Caco-2 (cell line): Measurements from ENCODE around the gene PRLH. TPM values are rescaled to one million over a fixed set of nuclear protein-coding genes. Genes with fewer than 3 reads are reported as not detected.

ENCODE experiments used
- BruUV-seq: library from RNA; stranded (reverse); fragments of 400-500 nt; replicated peaks from 2 replicates; lab custom pipeline; 2021; lab: Mats Ljungman, UMichigan
- CTCF ChIA-PET: fragments of 300-600 bp; sonication (Branson Sonifier 250); formaldehyde crosslinking; loops from one replicate; lab custom pipeline; 2022; ENCODE audit warnings: antibody characterized with exemption; lab: Charles Lee
- POLR2A ChIA-PET: fragments of 300-600 bp; sonication (Branson Sonifier 250); formaldehyde crosslinking; loops from one replicate; lab custom pipeline; 2022; ENCODE audit warnings: antibody characterized with exemption; lab: Charles Lee
- DNase-seq, 2 experiments: peaks; one replicate each; pipeline versions ENCODE4 v3.0.0 to v3.0.0-alpha.2; 2020 to 2022
- H3K27me3 ChIP-seq: replicated peaks from 2 replicates; pipeline ENCODE4 v1.6.0; 2011; ENCODE audit warnings: low read length; ENCODE audit not compliant: control insufficient read depth, insufficient read depth
- H3K36me3 ChIP-seq: 2 replicates; pipeline ENCODE4 v1.5.1; 2011; ENCODE audit warnings: low read length; ENCODE audit not compliant: control insufficient read depth, insufficient read depth
- H3K4me1 ChIP-seq: fragments of 250-450 bp; sonication (Bioruptor Pico); 2 replicates; pipeline ENCODE4 v1.5.1; 2020; ENCODE audit warnings: mild to moderate bottlenecking
- H3K4me3 ChIP-seq: 2 replicates; pipeline ENCODE4 v1.5.1; 2011; ENCODE audit warnings: low read depth, mild to moderate bottlenecking, control low read depth, low read length
- H3K9me3 ChIP-seq: fragments of 250-450 bp; sonication (Bioruptor Pico); 2 replicates; pipeline ENCODE4 v1.5.1; 2020; ENCODE audit warnings: mild to moderate bottlenecking, moderate library complexity
- H3K27ac Mint-ChIP-seq: one replicate; pipeline ENCODE4 v1.8.0; 2022; ENCODE audit warnings: mixed read lengths; ENCODE audit not compliant: unreplicated experiment
- H3K27me3 Mint-ChIP-seq: one replicate; pipeline ENCODE4 v1.8.0; 2022; ENCODE audit warnings: mixed read lengths; ENCODE audit not compliant: insufficient read depth, unreplicated experiment
- H3K36me3 Mint-ChIP-seq: one replicate; pipeline ENCODE4 v1.8.0; 2022; ENCODE audit warnings: mild to moderate bottlenecking, mixed read lengths; ENCODE audit not compliant: insufficient read depth, unreplicated experiment
- H3K4me1 Mint-ChIP-seq: one replicate; pipeline ENCODE4 v1.8.0; 2022; ENCODE audit warnings: low read depth, mixed read lengths; ENCODE audit not compliant: unreplicated experiment
- H3K4me3 Mint-ChIP-seq: one replicate; pipeline ENCODE4 v1.8.0; 2022; ENCODE audit warnings: mild to moderate bottlenecking, moderate library complexity, mixed read lengths; ENCODE audit not compliant: unreplicated experiment
- H3K9me3 Mint-ChIP-seq: one replicate; pipeline ENCODE4 v1.8.0; 2022; ENCODE audit warnings: mixed read lengths; ENCODE audit not compliant: unreplicated experiment
- CTCF ChIP-seq, 2 experiments: fragments of 200-600 bp in 1 of 2; IDR thresholded peaks; 1 replicate in 1 of 2; 2 replicates in 1 of 2; pipeline versions ENCODE4 v1.5.1 to v1.8.0; 2011 to 2022; ENCODE audit warnings: antibody characterized with exemption in 1 of 2, control low read depth in 1 of 2, inconsistent platforms in 1 of 2, low read depth in 1 of 2, low read length in 1 of 2, mild to moderate bottlenecking in 1 of 2, moderate library complexity in 1 of 2; ENCODE audit not compliant: insufficient read depth in 1 of 2, severe bottlenecking in 1 of 2, unreplicated experiment in 1 of 2
- intact Hi-C: fragments of 100-400 bp; cut with micrococcal nuclease; formaldehyde crosslinking; loops from one replicate; pipeline ENCODE4 v1.10.0; 2022; ENCODE audit not compliant: unreplicated experiment
- total RNA-seq: library from RNA; stranded (reverse); gene quantifications from 2 replicates; pipeline ENCODE4 v1.2.3, GENCODE V29; 2022

Gene PRLH
- total RNA-seq, 1 experiment from 2014 or later: not detected

DNA sequence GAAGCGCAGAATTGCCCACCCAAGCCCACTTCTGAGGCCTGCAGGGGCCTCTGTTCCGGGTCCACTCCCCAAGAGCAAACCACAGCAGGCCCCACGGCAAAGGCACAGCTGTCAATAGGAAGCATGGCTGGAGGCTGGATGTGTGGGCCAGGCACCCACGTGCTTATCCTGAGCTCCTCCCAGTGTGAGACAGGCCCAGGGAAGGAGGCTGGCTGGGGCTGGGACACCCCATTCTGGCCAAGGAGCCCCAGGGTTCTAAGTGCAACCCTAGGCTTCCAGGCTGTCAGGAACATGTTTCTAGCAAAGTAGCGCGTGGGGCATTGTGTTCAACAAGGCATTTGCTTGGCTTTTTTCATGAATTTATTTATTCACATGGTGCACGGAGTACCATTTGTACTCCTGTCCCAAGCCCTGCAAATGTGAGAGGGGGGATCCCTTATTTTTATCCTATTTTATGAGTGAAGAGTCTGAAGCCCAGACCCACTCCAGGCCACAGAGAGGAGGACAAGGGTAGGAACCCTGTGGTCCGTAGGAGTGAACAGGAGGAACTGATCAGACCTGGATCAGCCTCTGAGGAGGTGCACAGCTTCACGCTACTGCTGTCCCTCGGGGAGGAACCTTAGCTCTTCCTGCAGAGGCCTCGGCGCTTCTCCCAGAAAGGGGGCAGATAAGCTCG, 30.3 kb downstream of the PRLH start:
- H3K4me3 ChIP-seq: no peak overlapping the region
- CTCF ChIA-PET: no interaction called here
- BruUV-seq: no TSS peak

DNA sequence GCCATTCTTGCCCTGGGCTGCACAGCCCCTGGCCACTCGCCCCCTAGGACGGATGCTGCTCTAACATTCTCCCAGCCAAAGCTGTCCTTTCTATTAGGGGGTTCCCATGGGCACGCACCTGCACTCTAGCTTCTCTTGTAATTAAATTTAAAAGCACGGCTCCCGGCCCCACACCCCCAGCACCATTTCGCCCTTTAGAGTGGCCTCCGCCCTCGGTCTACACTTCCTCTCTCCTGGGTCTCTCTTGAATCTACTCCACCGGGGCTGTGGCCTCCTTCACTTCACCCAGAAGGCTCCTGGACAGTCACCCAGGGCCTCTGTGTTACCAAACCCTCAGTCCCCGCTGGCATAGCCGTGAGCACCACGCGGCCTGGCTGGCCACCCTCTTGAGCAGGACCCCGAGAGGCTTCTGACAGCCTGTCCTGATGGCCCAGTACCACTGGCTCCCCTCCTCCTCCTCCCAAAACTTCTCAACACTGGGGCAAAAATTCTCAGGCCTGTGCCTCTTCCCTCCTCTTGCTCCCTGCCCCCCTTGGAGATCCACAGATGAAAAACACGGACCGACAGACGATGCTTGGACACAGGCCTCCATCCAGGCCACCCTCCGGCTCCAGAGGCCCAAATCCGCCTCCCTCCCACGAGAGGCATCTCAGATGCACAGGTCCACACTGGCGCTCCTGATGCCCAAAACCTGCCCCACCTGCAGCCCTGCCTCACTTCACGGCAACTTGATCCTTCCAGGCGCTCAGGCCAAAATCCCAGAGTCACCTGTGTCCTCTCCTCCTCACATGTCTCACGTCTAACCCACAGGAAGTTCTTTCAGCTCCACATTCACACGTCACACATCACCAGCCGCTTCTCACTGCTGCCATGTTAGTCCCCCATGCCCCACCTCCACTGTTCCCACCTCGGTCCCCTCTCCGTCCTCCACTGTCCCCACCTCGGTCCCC, 31.1 kb downstream of the PRLH start:
- BruUV-seq: no TSS peak
- CTCF ChIA-PET: no interaction called here
- H3K4me3 Mint-ChIP-seq: no peak overlapping the region
- no peaks in the 10 kb centered on the region for H3K9me3 Mint-ChIP-seq
- H3K4me1 Mint-ChIP-seq: peaks cover 42% of the 10 kb centered on the region
- intact Hi-C loops: loop anchor here (10.0 kb wide), 1 partner anchor 97 kb away; no protein-coding TSS in a partner anchor
- POLR2A ChIA-PET: no interaction called here
- Histone ChIP-seq H3K4me1 (peaks cover 67% of the 10 kb centered on the region), H3K4me3 (no peak overlapping the region), H3K9me3 (no peaks in the 10 kb centered on the region), H3K27me3 (no peaks in the 10 kb centered on the region), H3K36me3 (no peaks in the 10 kb centered on the region)
- peak overlapping the region; percentile 45 for H3K27ac Mint-ChIP-seq
- TF ChIP-seq CTCF (IDR thresholded peaks at IDR 0.05; ENCODE audit: insufficient read depth in 1 of 2, low read depth in 1 of 2, low read length in 1 of 2, severe bottlenecking in 1 of 2, unreplicated experiment in 1 of 2): no peak
- DNase-seq: no peak
- H3K27me3 Mint-ChIP-seq: no peaks in the 10 kb centered on the region
- peaks cover 12% of the 10 kb centered on the region for H3K36me3 Mint-ChIP-seq

More for the DNA sequence above, 30.3 kb downstream of the PRLH start:
- H3K4me1 ChIP-seq: peaks cover 64% of the 10 kb centered on the region
- peaks cover 34% of the 10 kb centered on the region for H3K4me1 Mint-ChIP-seq
- H3K36me3 Mint-ChIP-seq: peaks cover 13% of the 10 kb centered on the region
- H3K27me3 ChIP-seq: no peaks in the 10 kb centered on the region
- no peaks in the 10 kb centered on the region for H3K9me3 ChIP-seq
- H3K9me3 Mint-ChIP-seq: no peaks in the 10 kb centered on the region
- no peaks in the 10 kb centered on the region for H3K27me3 Mint-ChIP-seq
- intact Hi-C loops: loop anchor here (10.0 kb wide), 1 partner anchor 98 kb away; no protein-coding TSS in a partner anchor
- DNase-seq: no peak
- TF ChIP-seq CTCF (IDR thresholded peaks at IDR 0.05; ENCODE audit: insufficient read depth in 1 of 2, low read depth in 1 of 2, low read length in 1 of 2, severe bottlenecking in 1 of 2, unreplicated experiment in 1 of 2): no peak
- H3K4me3 Mint-ChIP-seq: no peak overlapping the region
- peak overlapping the region; percentile 45 for H3K27ac Mint-ChIP-seq
- POLR2A ChIA-PET: no interaction called here
- no peaks in the 10 kb centered on the region for H3K36me3 ChIP-seq

DNA sequence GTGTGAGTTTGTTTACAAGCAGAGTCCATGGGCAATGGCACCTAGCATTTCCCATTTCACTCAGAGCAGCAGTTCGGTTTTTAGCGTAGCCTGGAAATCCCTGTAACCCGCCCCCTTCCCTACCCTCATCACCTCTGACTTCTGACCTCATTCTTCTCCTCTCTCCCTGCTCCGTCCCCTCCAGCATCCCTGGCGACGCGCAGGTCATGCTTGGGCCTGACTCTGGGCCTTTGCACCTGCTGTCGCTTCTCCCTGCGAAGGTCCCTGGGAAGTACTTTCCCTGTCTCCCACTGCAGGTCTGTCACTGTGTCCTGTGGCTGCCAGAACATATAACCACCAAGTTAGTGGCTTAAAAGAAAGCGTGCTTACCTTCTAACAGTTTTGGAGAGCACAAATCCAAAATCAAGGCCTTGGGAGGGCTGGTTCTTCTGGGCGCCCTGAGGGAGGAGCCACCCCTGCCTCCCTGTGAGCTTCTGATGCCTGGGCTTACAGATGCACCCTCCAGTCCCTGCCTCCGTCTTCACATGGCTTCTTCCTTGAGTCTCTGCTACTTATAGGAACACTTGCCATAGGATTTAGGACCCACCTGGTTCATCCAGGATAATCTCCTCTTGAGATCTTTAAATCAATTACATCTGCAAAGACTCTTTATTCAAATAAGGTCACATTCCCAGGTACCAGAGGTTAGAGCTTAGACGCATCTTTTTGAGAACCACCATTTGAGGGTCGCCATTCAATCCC, 32.3 kb downstream of the PRLH start:
- H3K4me3 Mint-ChIP-seq: no peak overlapping the region
- H3K36me3 ChIP-seq: no peaks in the 10 kb centered on the region
- H3K9me3 ChIP-seq: no peaks in the 10 kb centered on the region
- BruUV-seq: no TSS peak
- peaks cover 45% of the 10 kb centered on the region for H3K4me1 Mint-ChIP-seq
- peaks cover 65% of the 10 kb centered on the region for H3K4me1 ChIP-seq
- no peak for TF ChIP-seq CTCF (IDR thresholded peaks at IDR 0.05; ENCODE audit: insufficient read depth in 1 of 2, low read depth in 1 of 2, low read length in 1 of 2, severe bottlenecking in 1 of 2, unreplicated experiment in 1 of 2)
- H3K4me3 ChIP-seq: no peak overlapping the region
- intact Hi-C loops: loop anchor here (10.0 kb wide), 1 partner anchor 96 kb away; no protein-coding TSS in a partner anchor
- H3K27ac Mint-ChIP-seq: no peak overlapping the region
- ChIA-PET CTCF (no interaction called here), POLR2A (no interaction called here)
- DNase-seq: no peak
- H3K9me3 Mint-ChIP-seq: no peaks in the 10 kb centered on the region
- peaks cover 12% of the 10 kb centered on the region for H3K36me3 Mint-ChIP-seq
- H3K27me3 Mint-ChIP-seq: no peaks in the 10 kb centered on the region
- no peaks in the 10 kb centered on the region for H3K27me3 ChIP-seq
